Fibroblast of the aortic adventitia (primary cell): ENCODE results near the gene SMIM43. TPM values are rescaled to one million over a fixed set of nuclear protein-coding genes. Genes with fewer than 3 reads are reported as not detected.

Source experiments
- DNase-seq: peaks from one replicate; pipeline ENCODE4 v3.0.0-alpha.2; 2010; ENCODE audit warnings: low read depth
- H3K4me3 ChIP-seq: 2 replicates; pipeline ENCODE4 v1.5.1; 2011; ENCODE audit warnings: low read depth, mild to moderate bottlenecking, control low read depth, low read length, moderate library complexity
- CTCF ChIP-seq: IDR thresholded peaks from 2 replicates; pipeline ENCODE4 v1.5.1; 2011; ENCODE audit warnings: mild to moderate bottlenecking, low read length, control low read depth, inconsistent platforms; ENCODE audit not compliant: insufficient read depth
- total RNA-seq: library from RNA; depleted of rRNA; stranded (reverse); fragments of >200 nt; gene quantifications from 2 replicates; pipeline ENCODE4 v1.2.3, GENCODE V29; 2012; ENCODE audit warnings: low replicate concordance

SMIM43 gene
- total RNA-seq, 1 donor = 0.45 TPM

GRCh38 chr4:121728066-121728465 lies 36.9 kb downstream of the SMIM43 start:
- peak; percentile 96 for DNase-seq
- no peak overlapping the region for H3K4me3 ChIP-seq
- no peak for TF ChIP-seq CTCF

DNA sequence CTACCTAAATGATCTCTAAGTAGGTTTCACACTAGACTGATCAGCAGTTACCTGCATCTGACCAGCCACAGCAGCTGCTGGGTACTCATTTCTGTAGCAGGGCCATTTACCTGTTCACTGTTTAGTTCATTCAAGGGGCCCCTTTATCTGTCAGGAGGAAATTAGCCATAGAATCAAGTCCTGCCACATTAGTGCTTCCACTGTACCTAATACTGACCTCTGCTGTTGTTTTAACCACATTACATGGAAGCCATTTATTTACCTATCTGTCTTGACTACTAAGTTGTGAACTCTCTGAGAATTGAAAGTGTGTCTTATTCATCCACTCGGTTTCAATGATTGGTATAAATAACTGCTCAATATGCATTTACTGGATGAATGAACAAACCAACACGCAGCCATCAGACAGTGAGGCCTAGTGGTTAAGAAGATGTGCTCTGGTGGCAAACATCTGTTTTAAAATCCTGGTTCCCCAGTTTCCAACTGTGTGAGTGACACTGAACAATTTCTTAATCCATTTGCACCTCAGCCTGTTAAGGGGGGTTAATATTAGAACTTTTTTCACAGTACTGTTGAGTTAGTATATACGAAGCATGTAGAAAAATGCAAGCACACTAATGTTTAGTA lies 38.2 kb downstream of the SMIM43 start:
- peak; percentile 83 for DNase-seq
- TF ChIP-seq CTCF = peak; percentile 68

GRCh38 chr4:121724671-121725070 lies 40.3 kb downstream of the SMIM43 start:
- DNase-seq = no peak

More for the DNA sequence above, 38.2 kb downstream of the SMIM43 start:
- no peak overlapping the region for H3K4me3 ChIP-seq

DNA sequence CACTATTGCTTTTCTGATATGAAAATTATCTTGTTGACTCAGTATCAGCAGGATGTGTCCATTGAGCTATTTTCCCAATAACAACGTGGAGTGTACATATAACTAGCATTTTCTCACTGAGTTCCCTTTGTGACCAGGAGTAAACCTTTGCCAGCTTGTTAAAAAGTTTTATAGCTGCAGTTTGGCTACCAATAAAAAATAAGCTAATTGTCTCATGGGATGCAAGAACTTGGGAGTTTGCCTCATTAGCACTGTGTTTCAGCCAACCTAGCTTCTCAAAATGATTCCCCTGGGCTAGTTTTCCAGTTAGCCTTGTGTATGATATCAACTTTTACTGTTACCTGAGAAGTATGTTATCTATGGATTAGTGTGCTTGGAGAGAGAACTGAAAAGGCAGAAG lies 43.3 kb downstream of the SMIM43 start:
- TF ChIP-seq CTCF = no peak
- no peak for DNase-seq
- no peak overlapping the region for H3K4me3 ChIP-seq

More at GRCh38 chr4:121724671-121725070, 40.3 kb downstream of the SMIM43 start:
- H3K4me3 ChIP-seq = no peak overlapping the region
- TF ChIP-seq CTCF = no peak

DNA sequence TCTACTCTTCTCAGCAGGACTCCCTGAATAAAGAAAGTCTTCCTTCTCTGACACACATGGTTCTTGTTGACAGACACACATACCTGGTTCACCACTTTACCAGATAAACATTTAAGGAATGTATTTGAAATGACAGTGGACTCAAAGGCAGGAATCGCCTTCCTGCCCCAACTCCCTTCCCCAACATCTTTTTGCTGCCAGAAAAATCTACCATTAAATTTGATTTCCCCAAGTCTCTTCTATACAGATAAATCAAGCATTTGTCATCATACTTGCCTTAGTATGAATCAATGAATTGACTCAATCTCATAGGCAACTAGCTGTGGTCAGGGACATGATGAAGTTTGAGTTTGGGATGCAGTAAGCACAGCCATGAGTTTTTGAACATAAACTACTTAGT lies 44.9 kb downstream of the SMIM43 start:
- DNase-seq = no peak
- H3K4me3 ChIP-seq = no peak overlapping the region
- no peak for TF ChIP-seq CTCF

- no peak for TF ChIP-seq CTCF
- DNase-seq = peak; percentile 87
- H3K4me3 ChIP-seq = no peak overlapping the region
Measured at GRCh38 chr4:121717680-121718237, 47.2 kb downstream of the SMIM43 start.

DNA sequence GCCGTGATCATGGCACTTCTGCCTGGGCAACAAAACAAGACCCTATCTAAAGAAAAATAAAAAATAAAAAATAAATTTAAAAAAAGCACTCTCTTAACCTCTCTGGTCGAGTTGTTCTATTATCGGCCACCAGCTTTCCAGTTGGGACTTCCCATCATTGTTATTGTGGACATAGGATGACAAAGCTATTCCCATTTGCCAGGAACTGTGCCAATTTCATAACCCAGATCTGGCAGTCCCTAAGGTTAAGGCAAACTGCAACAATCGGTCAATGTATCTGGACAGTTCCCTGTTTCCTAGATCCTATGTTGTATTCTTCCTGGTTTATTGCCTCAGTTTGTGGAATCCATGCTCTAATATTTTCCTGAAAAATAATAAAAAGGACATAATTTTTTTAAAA lies 50.4 kb downstream of the SMIM43 start:
- H3K4me3 ChIP-seq = no peak overlapping the region
- no peak for TF ChIP-seq CTCF
- DNase-seq = peak; percentile 23
